Measurements from ENCODE around the gene MEF2A.
"Not testable (repeated sequence)": the region's sequence is repeated elsewhere in the genome, so short reads cannot be mapped to it uniquely, and the experiment has no call there.

The MEF2A gene

GRCh38 chr15:99565299-99566156, at the start of gene MEF2A:
MEF2A (plus strand) TSS chr15:99565984; CDS start chr15:99633120, 67,136 bp downstream.
- DNase-seq, result peak; percentile 52 to 95 (median 86)

DNA sequence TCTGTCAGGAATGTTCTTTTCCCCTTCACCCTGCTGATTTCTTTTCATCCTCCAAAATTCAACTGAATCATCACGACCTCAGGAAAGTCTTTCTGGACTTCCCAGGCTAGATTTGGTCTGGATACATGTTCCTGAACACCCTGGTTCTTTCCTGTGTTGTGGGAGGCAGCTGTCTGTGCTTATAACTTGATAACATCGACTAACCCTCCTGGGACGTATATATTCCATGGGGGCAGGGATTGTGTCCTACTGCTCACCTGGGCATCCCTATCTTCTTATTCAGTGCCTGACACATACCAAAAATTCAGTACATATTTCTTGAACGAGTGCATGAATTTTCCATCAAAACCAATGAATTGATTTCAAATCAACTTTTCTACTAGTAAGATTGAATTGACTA, 47.6 kb upstream of the MEF2A start:
- DNase-seq, result no peak

GRCh38 chr15:99519366-99519765, 46.4 kb upstream of the MEF2A start:
- not testable (repeated sequence) for DNase-seq

GRCh38 chr15:99522288-99522687, 43.5 kb upstream of the MEF2A start:
- no peak for DNase-seq

- no peak for DNase-seq
These were observed 39.6 kb upstream of the MEF2A start for GRCh38 chr15:99526176-99526575.

GRCh38 chr15:99526671-99527070, 39.1 kb upstream of the MEF2A start:
- no peak for DNase-seq

DNA sequence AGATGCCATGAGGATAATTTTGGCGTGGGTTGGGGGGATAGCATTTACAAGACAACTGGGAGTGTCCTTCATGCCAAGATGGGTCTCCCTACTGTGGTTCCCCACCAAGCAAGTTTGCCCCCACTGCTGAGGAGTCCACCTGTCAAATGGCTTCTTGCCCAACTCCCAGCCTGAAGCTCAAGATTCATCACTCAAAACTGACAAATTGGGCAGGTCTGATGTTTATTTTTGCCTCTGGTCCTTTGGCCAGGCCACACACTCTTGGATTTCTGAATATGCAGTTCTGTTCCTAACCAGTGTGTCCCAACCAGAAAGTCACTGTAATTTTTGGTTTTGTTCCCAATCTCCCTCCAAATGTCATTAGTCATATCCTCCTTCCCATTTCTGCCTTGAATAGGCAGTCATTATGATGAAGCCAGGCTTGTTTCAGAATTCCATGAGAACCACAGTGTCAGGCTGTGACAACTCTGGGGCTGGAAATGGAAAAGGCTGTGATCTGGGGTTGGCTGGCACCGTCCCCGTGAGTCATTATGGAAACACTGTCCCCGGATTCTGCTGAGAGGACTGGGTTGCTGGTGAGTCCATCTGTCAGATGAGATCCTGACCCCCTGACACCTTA, 29.3 kb upstream of the MEF2A start:
- peak in 29 of 56 donors; percentile 6 to 75 (median 41) for DNase-seq

DNA sequence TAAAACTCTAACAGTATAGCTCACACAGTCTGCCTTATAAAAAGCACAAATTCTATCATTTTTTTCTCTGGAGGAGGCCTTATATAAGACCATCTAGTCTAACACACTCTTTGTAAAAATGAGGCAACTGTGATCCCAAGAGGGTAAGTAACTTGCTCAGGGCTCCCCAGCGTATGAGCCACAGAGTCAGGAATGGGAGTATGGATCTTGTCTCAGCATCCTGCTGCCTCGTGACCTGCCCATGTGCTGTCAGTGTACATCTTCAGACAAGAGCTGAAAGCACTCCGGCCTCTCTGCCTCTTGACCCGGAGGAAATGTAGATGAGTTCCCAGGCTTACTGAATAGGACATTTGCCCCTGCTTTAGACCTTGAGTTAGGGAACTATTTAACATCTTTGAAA, 28.4 kb upstream of the MEF2A start:
- peak in 22 of 56 donors; percentile 1 to 47 (median 14) for DNase-seq

- no peak for DNase-seq
These were observed 27.5 kb upstream of the MEF2A start for GRCh38 chr15:99538261-99538660.

- DNase-seq, result no peak
These were observed 23.0 kb upstream of the MEF2A start for GRCh38 chr15:99542828-99543227.

DNA sequence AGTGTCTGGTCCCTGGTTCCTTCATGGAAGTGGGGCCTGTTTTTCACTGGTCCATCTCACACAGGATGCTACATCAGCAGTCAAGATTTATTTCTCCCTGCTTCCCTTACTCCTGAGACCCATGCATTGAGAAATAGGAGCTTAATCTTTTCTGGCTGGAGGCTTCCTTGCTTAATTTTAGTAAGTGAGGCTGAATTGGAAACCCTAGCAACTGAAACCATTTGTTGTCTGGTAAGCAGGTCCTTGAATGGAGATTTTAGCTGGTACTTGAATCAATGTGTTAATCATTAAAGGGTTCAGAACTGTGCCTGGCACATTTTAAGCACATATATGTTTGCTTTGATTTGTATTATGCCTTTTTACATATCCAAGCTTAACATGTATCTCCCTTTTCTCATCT, 20.2 kb upstream of the MEF2A start:
- no peak for DNase-seq

GRCh38 chr15:99546441-99547100, 19.2 kb upstream of the MEF2A start:
- DNase-seq, result no peak

GRCh38 chr15:99547517-99547916, 18.3 kb upstream of the MEF2A start:
- no peak for DNase-seq

DNA sequence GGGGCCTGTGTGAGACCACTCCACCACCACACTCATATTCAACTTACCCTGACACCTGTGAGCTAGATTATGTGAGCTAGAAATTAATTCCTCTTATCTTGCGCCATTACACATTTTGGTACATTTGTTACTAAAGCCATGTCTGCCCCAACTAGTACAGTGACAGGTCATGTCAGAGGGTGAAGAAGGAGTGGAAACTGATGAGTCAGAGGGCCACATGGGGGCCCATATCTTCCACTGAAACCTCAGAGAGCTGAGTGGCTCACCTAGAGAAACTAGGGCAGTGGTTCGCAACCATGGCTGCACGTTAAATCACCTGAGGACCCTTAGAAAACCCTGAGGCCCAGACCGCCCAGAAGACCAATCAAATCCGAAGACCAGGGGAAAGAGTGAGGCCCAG, 15.7 kb upstream of the MEF2A start:
- DNase-seq, result no peak

DNA sequence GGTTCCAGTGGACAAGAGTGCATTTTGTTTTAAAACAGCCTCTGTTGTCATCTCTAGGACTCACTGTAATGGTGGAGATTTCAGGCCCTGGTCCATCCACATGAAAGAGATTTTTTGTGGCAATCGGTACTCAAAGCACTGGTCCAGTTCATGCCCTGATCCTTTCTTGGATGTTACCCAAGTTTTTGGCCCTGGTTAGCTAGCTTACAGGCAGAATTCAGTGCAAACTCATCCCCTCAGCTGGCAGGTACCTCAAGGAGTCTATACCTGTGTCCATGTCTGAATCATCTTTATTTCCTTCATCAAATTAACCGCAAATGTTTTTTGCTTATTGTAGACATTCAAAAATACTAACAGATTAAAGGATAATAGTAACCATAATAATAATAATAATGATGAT, 13.7 kb upstream of the MEF2A start:
- DNase-seq, result no peak

DNA sequence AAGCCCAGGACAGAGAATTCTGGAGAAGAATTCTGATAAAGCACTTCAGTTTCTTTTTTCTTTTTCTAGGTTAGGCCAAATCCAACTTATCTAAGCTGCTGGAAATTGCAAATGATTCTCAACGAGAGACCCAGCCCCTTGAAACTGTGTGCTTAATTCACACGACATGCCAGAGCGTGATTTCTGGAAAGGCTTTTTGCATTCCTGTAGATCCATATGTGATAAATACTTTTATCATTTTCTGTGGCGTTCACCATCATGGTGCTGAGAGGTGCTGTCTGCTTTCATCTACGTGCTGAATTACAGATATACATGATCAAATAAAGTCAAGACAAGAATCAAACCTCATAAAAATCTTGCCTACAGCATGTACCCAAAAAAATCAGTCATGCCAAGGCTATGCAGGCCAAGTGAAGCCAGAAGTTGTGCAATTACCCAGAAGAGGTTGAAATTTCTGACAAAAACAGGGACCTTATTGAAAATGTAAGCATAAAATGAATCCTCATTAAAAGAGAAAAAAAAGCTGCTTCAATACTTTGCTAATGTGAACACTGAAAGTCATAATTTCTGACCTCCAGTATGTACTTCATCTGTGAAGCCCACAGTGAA, 10.8 kb upstream of the MEF2A start:
- no peak for DNase-seq

GRCh38 chr15:99556011-99556410, 9.8 kb upstream of the MEF2A start:
- no peak for DNase-seq

GRCh38 chr15:99556578-99556977, 9.2 kb upstream of the MEF2A start:
- no peak for DNase-seq

GRCh38 chr15:99558084-99558483, 7.7 kb upstream of the MEF2A start:
- no peak for DNase-seq

- no peak for DNase-seq
These were observed 7.2 kb upstream of the MEF2A start for GRCh38 chr15:99558571-99558970.

DNA sequence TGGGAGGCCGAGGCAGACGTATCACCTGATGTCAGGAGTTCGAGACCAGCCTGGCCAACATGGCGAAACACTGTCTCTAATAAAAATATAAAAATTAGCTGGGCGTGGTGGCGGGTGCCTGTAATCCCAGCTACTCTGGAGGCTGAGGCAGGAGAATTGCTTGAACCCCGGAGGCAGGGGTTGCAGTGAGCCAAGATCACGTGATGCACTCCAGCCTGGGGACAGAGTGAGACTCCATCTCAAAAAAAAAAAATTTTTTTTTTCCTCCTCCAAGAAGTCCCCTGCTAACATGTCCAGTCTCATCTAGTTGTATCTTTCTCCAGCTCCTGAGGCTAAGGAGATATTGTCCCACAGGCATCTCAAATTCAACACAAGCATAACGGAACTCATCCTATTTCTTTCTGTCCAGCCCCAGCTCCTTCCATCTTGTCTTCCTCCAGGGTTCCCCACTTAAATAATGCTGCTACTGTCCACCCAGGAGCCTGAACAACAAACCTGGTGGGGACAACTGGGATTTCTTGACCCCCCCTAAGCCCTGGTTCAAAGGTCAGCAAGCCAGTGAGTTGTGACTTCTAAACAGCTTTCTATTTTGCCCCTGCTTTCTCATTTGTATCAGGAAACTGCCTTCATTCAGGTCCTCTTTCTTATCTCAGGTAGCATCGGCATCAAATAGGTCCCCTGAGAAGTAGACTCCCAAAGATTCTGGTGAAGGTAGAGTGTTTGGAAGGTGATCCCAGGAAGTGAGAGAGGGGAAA, 4.1 kb upstream of the MEF2A start:
- DNase-seq, result no peak

Measured in amygdala (tissue), 56 donors.